Mucosa of stomach (tissue), 1 donor: ENCODE measurements around the gene EIF4B.

Experiments used
- H3K27me3 ChIP-seq: one replicate; pipeline ENCODE4 v1.7.0; 2013; ENCODE audit warnings: mild to moderate bottlenecking, low read length; ENCODE audit not compliant: control insufficient read depth, insufficient read depth
- H3K36me3 ChIP-seq: one replicate; pipeline ENCODE4 v1.7.0; 2013; ENCODE audit warnings: low read length; ENCODE audit not compliant: control insufficient read depth, insufficient read depth
- H3K4me1 ChIP-seq: one replicate; pipeline ENCODE4 v1.7.0; 2013; ENCODE audit warnings: mild to moderate bottlenecking, low read length; ENCODE audit not compliant: control insufficient read depth, insufficient read depth
- H3K4me3 ChIP-seq: one replicate; pipeline ENCODE4 v1.7.0; 2013; ENCODE audit warnings: low read length
- H3K9ac ChIP-seq: one replicate; pipeline ENCODE4 v1.7.0; 2013; ENCODE audit warnings: mild to moderate bottlenecking, low read length, moderate library complexity
- H3K9me3 ChIP-seq: one replicate; pipeline ENCODE4 v1.7.0; 2013; ENCODE audit warnings: mild to moderate bottlenecking, low read length, moderate library complexity; ENCODE audit not compliant: control insufficient read depth
- donor health status: Pancreatic carcinoma.

EIF4B gene

GRCh38 chr12:53071591-53072551 lies 65.6 kb downstream of the EIF4B start:
- no peak overlapping the region for H3K4me3 ChIP-seq
- peaks cover 29% of the 10 kb centered on the region for H3K4me1 ChIP-seq
- H3K9ac ChIP-seq: peak overlapping the region; percentile 19
- peaks cover 26% of the 10 kb centered on the region for H3K36me3 ChIP-seq
- no peaks in the 10 kb centered on the region for H3K9me3 ChIP-seq
- H3K27me3 ChIP-seq: no peaks in the 10 kb centered on the region

GRCh38 chr12:53073881-53074280 lies 67.6 kb downstream of the EIF4B start:
- Histone ChIP-seq H3K4me3 (no peak overlapping the region), H3K27me3 (no peaks in the 10 kb centered on the region), H3K4me1 (peaks cover 47% of the 10 kb centered on the region), H3K9ac (no peak overlapping the region), H3K36me3 (peaks cover 21% of the 10 kb centered on the region), H3K9me3 (no peaks in the 10 kb centered on the region)

GRCh38 chr12:53074283-53074998 lies 68.2 kb downstream of the EIF4B start:
- no peak overlapping the region for H3K9ac ChIP-seq
- H3K36me3 ChIP-seq: peaks cover 21% of the 10 kb centered on the region
- peaks cover 47% of the 10 kb centered on the region for H3K4me1 ChIP-seq
- no peaks in the 10 kb centered on the region for H3K27me3 ChIP-seq
- no peaks in the 10 kb centered on the region for H3K9me3 ChIP-seq
- H3K4me3 ChIP-seq: no peak overlapping the region

GRCh38 chr12:53074999-53075370 lies 68.7 kb downstream of the EIF4B start:
- H3K9ac ChIP-seq: no peak overlapping the region
- H3K4me3 ChIP-seq: no peak overlapping the region
- peaks cover 47% of the 10 kb centered on the region for H3K4me1 ChIP-seq
- H3K36me3 ChIP-seq: peaks cover 21% of the 10 kb centered on the region
- no peaks in the 10 kb centered on the region for H3K9me3 ChIP-seq
- no peaks in the 10 kb centered on the region for H3K27me3 ChIP-seq

GRCh38 chr12:53076461-53076860 lies 70.2 kb downstream of the EIF4B start:
- Histone ChIP-seq H3K9ac (no peak overlapping the region), H3K27me3 (no peaks in the 10 kb centered on the region), H3K36me3 (peaks cover 16% of the 10 kb centered on the region), H3K4me1 (peaks cover 43% of the 10 kb centered on the region), H3K9me3 (no peaks in the 10 kb centered on the region), H3K4me3 (no peak overlapping the region)

- Histone ChIP-seq H3K4me1 (peaks cover 38% of the 10 kb centered on the region), H3K9me3 (no peaks in the 10 kb centered on the region), H3K9ac (no peak overlapping the region), H3K27me3 (no peaks in the 10 kb centered on the region), H3K36me3 (peaks cover 16% of the 10 kb centered on the region), H3K4me3 (no peak overlapping the region)
Measured at GRCh38 chr12:53077030-53077429, 70.8 kb downstream of the EIF4B start.

GRCh38 chr12:53078425-53079225 lies 72.4 kb downstream of the EIF4B start:
- Histone ChIP-seq H3K9me3 (no peaks in the 10 kb centered on the region), H3K36me3 (peaks cover 11% of the 10 kb centered on the region), H3K27me3 (no peaks in the 10 kb centered on the region), H3K9ac (peak overlapping the region; percentile 78), H3K4me3 (peak overlapping the region; percentile 84), H3K4me1 (peaks cover 29% of the 10 kb centered on the region)

GRCh38 chr12:53079226-53080117 lies 73.2 kb downstream of the EIF4B start, which contains the start of gene SPRYD3:
Gene SPRYD3 (minus strand): TSS chr12:53079390. CDS start chr12:53079333, 57 bp downstream.
- Histone ChIP-seq H3K9ac (peak within 1 kb of the TSS; percentile 81), H3K4me3 (peak within 1 kb of the TSS; percentile 91), H3K9me3 (no peaks in the 10 kb centered on the region), H3K36me3 (peaks cover 6% of the 10 kb centered on the region), H3K4me1 (peaks cover 23% of the 10 kb centered on the region), H3K27me3 (no peaks in the 10 kb centered on the region)

- Histone ChIP-seq H3K9ac (no peak overlapping the region), H3K27me3 (no peaks in the 10 kb centered on the region), H3K4me1 (peaks cover 12% of the 10 kb centered on the region), H3K36me3 (no peaks in the 10 kb centered on the region), H3K4me3 (no peak overlapping the region), H3K9me3 (no peaks in the 10 kb centered on the region)
Measured at GRCh38 chr12:53082637-53083175, 76.5 kb downstream of the EIF4B start.

GRCh38 chr12:53086361-53086760 lies 80.1 kb downstream of the EIF4B start:
- H3K9me3 ChIP-seq: no peaks in the 10 kb centered on the region
- H3K27me3 ChIP-seq: no peaks in the 10 kb centered on the region
- no peaks in the 10 kb centered on the region for H3K4me1 ChIP-seq
- no peak overlapping the region for H3K4me3 ChIP-seq
- H3K36me3 ChIP-seq: no peaks in the 10 kb centered on the region
- no peak overlapping the region for H3K9ac ChIP-seq

- no peaks in the 10 kb centered on the region for H3K27me3 ChIP-seq
- H3K9me3 ChIP-seq: no peaks in the 10 kb centered on the region
- H3K36me3 ChIP-seq: no peaks in the 10 kb centered on the region
- H3K9ac ChIP-seq: no peak overlapping the region
- H3K4me3 ChIP-seq: no peak overlapping the region
- peaks cover 4% of the 10 kb centered on the region for H3K4me1 ChIP-seq
Measured at GRCh38 chr12:53090105-53090504, 83.8 kb downstream of the EIF4B start.
